ENCODE results near the gene MB21D2. TPM values are rescaled to one million over a fixed set of nuclear protein-coding genes. Genes with fewer than 3 reads are reported as not detected.

Gene MB21D2
- total RNA-seq, 2 donors from 2014 or later = 0.45 to 1.7 TPM

- H3K9me3 Mint-ChIP-seq = peaks cover 2% of the 10 kb centered on the region
- no peak for ATAC-seq
- H3K27ac Mint-ChIP-seq = no peak overlapping the region
These were observed 14.2 kb upstream of the MB21D2 start for GRCh38 chr3:192931825-192932224.

GRCh38 chr3:192930577-192930976, 12.9 kb upstream of the MB21D2 start:
- Mint-ChIP-seq H3K9me3 (peaks cover 2% of the 10 kb centered on the region), H3K27me3 (peaks cover 0 to 3% of the 10 kb centered on the region in 2 donors)
- ATAC-seq = no peak

More at GRCh38 chr3:192931825-192932224, 14.2 kb upstream of the MB21D2 start:
- no peaks in the 10 kb centered on the region for H3K36me3 Mint-ChIP-seq
- H3K4me1 Mint-ChIP-seq (ENCODE audit: low read depth in 2 of 2) = peaks cover 0 to 2% of the 10 kb centered on the region in 2 donors
- no peak overlapping the region for H3K4me3 Mint-ChIP-seq
- no peak for DNase-seq (ENCODE audit: low spot score)
- H3K27me3 Mint-ChIP-seq = peaks cover 0 to 3% of the 10 kb centered on the region in 2 donors

GRCh38 chr3:192929755-192930547, 12.3 kb upstream of the MB21D2 start:
- DNase-seq (ENCODE audit: low spot score) (no peak), ATAC-seq (no peak)
- Mint-ChIP-seq H3K4me3 (no peak overlapping the region), H3K9me3 (no peaks in the 10 kb centered on the region), H3K4me1 (ENCODE audit: low read depth in 2 of 2) (no peaks in the 10 kb centered on the region), H3K36me3 (no peaks in the 10 kb centered on the region), H3K27ac (no peak overlapping the region), H3K27me3 (no peaks in the 10 kb centered on the region)

More at GRCh38 chr3:192930577-192930976, 12.9 kb upstream of the MB21D2 start:
- DNase-seq (ENCODE audit: low spot score) = no peak
- Mint-ChIP-seq H3K36me3 (no peaks in the 10 kb centered on the region), H3K4me1 (ENCODE audit: low read depth in 2 of 2) (peaks cover 0 to 2% of the 10 kb centered on the region in 2 donors), H3K4me3 (no peak overlapping the region), H3K27ac (no peak overlapping the region)

GRCh38 chr3:192929146-192929545, 11.5 kb upstream of the MB21D2 start:
- Mint-ChIP-seq H3K4me3 (no peak overlapping the region), H3K27ac (no peak overlapping the region), H3K9me3 (no peaks in the 10 kb centered on the region), H3K27me3 (no peaks in the 10 kb centered on the region), H3K36me3 (no peaks in the 10 kb centered on the region), H3K4me1 (ENCODE audit: low read depth in 2 of 2) (no peaks in the 10 kb centered on the region)
- no peak for ATAC-seq
- no peak for DNase-seq (ENCODE audit: low spot score)

- no peaks in the 10 kb centered on the region for H3K4me1 Mint-ChIP-seq (ENCODE audit: low read depth in 2 of 2)
- no peaks in the 10 kb centered on the region for H3K9me3 Mint-ChIP-seq
- ATAC-seq (no peak), DNase-seq (ENCODE audit: low spot score) (no peak)
- H3K4me3 Mint-ChIP-seq = no peak overlapping the region
- no peaks in the 10 kb centered on the region for H3K27me3 Mint-ChIP-seq
- H3K27ac Mint-ChIP-seq = no peak overlapping the region
- H3K36me3 Mint-ChIP-seq = no peaks in the 10 kb centered on the region
These were observed 11.1 kb upstream of the MB21D2 start for GRCh38 chr3:192928720-192929119.

GRCh38 chr3:192928016-192928415, 10.4 kb upstream of the MB21D2 start:
- H3K36me3 Mint-ChIP-seq = no peaks in the 10 kb centered on the region
- no peak overlapping the region for H3K4me3 Mint-ChIP-seq
- no peak for ATAC-seq
- no peak for DNase-seq (ENCODE audit: low spot score)
- H3K4me1 Mint-ChIP-seq (ENCODE audit: low read depth in 2 of 2) = no peaks in the 10 kb centered on the region
- peaks cover 0 to 3% of the 10 kb centered on the region in 2 donors for H3K27me3 Mint-ChIP-seq
- H3K9me3 Mint-ChIP-seq = no peaks in the 10 kb centered on the region
- no peak overlapping the region for H3K27ac Mint-ChIP-seq

- Mint-ChIP-seq H3K27ac (no peak overlapping the region), H3K4me1 (ENCODE audit: low read depth in 2 of 2) (no peaks in the 10 kb centered on the region), H3K9me3 (no peaks in the 10 kb centered on the region), H3K36me3 (no peaks in the 10 kb centered on the region), H3K4me3 (no peak overlapping the region), H3K27me3 (peaks cover 0 to 3% of the 10 kb centered on the region in 2 donors)
- ATAC-seq = no peak
- no peak for DNase-seq (ENCODE audit: low spot score)
These were observed 9.4 kb upstream of the MB21D2 start for GRCh38 chr3:192927016-192927415.

GRCh38 chr3:192923731-192924130, 6.1 kb upstream of the MB21D2 start:
- Mint-ChIP-seq H3K27ac (no peak overlapping the region), H3K27me3 (peaks cover 18 to 24% of the 10 kb centered on the region in 2 donors), H3K4me3 (no peak overlapping the region), H3K4me1 (ENCODE audit: low read depth in 2 of 2) (no peaks in the 10 kb centered on the region), H3K36me3 (no peaks in the 10 kb centered on the region), H3K9me3 (no peaks in the 10 kb centered on the region)
- ATAC-seq (no peak), DNase-seq (ENCODE audit: low spot score) (no peak)

- Mint-ChIP-seq H3K9me3 (no peaks in the 10 kb centered on the region), H3K4me3 (no peak overlapping the region), H3K27me3 (peaks cover 29 to 37% of the 10 kb centered on the region in 2 donors), H3K27ac (no peak overlapping the region), H3K36me3 (no peaks in the 10 kb centered on the region), H3K4me1 (ENCODE audit: low read depth in 2 of 2) (peaks cover 0 to 7% of the 10 kb centered on the region in 2 donors)
- ATAC-seq (no peak), DNase-seq (ENCODE audit: low spot score) (no peak)
These were observed 4.1 kb upstream of the MB21D2 start for GRCh38 chr3:192921793-192922192.

GRCh38 chr3:192920411-192920810, 2.8 kb upstream of the MB21D2 start:
- H3K4me3 Mint-ChIP-seq = no peak overlapping the region
- DNase-seq (ENCODE audit: low spot score) (no peak), ATAC-seq (no peak)
- peaks cover 40 to 44% of the 10 kb centered on the region in 2 donors for H3K27me3 Mint-ChIP-seq
- no peak overlapping the region for H3K27ac Mint-ChIP-seq
- H3K36me3 Mint-ChIP-seq = no peaks in the 10 kb centered on the region
- H3K4me1 Mint-ChIP-seq (ENCODE audit: low read depth in 2 of 2) = peaks cover 0 to 9% of the 10 kb centered on the region in 2 donors
- H3K9me3 Mint-ChIP-seq = no peaks in the 10 kb centered on the region

GRCh38 chr3:192919901-192920300, 2.2 kb upstream of the MB21D2 start:
- DNase-seq (ENCODE audit: low spot score) (no peak), ATAC-seq (no peak)
- Mint-ChIP-seq H3K9me3 (no peaks in the 10 kb centered on the region), H3K4me3 (no peak overlapping the region), H3K27me3 (peaks cover 41 to 44% of the 10 kb centered on the region in 2 donors), H3K36me3 (no peaks in the 10 kb centered on the region), H3K27ac (no peak overlapping the region), H3K4me1 (ENCODE audit: low read depth in 2 of 2) (peaks cover 0 to 9% of the 10 kb centered on the region in 2 donors)

- no peak for DNase-seq (ENCODE audit: low spot score)
- no peaks in the 10 kb centered on the region for H3K36me3 Mint-ChIP-seq
- H3K9me3 Mint-ChIP-seq = no peaks in the 10 kb centered on the region
- no peak for ATAC-seq
- no peak overlapping the region for H3K27ac Mint-ChIP-seq
- H3K4me3 Mint-ChIP-seq = no peak overlapping the region
- H3K27me3 Mint-ChIP-seq = peaks cover 51% of the 10 kb centered on the region in 2 donors
- H3K4me1 Mint-ChIP-seq (ENCODE audit: low read depth in 2 of 2) = peaks cover 0 to 9% of the 10 kb centered on the region in 2 donors
These were observed 576 bp upstream of the MB21D2 start for GRCh38 chr3:192918275-192918588.

GRCh38 chr3:192917028-192917403, 640 bp downstream of the MB21D2 start:
- Mint-ChIP-seq H3K9me3 (no peaks in the 10 kb centered on the region), H3K4me3 (peak overlapping the region; percentile 80), H3K27me3 (peaks cover 50 to 51% of the 10 kb centered on the region in 2 donors), H3K27ac (peak overlapping the region in 1 of 2 donors; percentile 82), H3K4me1 (ENCODE audit: low read depth in 2 of 2) (peaks cover 0 to 9% of the 10 kb centered on the region in 2 donors), H3K36me3 (no peaks in the 10 kb centered on the region)
- DNase-seq (ENCODE audit: low spot score) (no peak), ATAC-seq (peak in 1 of 2 donors; percentile 24)

GRCh38 chr3:192916371-192917027, 1.2 kb downstream of the MB21D2 start:
- Mint-ChIP-seq H3K4me3 (peak overlapping the region; percentile 80), H3K4me1 (ENCODE audit: low read depth in 2 of 2) (peaks cover 0 to 9% of the 10 kb centered on the region in 2 donors), H3K27me3 (peaks cover 48 to 51% of the 10 kb centered on the region in 2 donors), H3K27ac (peak overlapping the region in 1 of 2 donors; percentile 82), H3K36me3 (no peaks in the 10 kb centered on the region), H3K9me3 (no peaks in the 10 kb centered on the region)
- ATAC-seq (no peak), DNase-seq (ENCODE audit: low spot score) (no peak)

Measured in natural killer cell treated with Interleukin-12 subunit alpha and Interleukin-12 subunit beta and Interleukin-15 and Interleukin-18, amount 100 ng/mL, for 72 hours (primary cell).